ENCODE measurements around the gene COMTD1.

Gene COMTD1

GRCh38 chr10:75235375-75236177 lies at the start of gene COMTD1:
TSS of gene COMTD1 (minus strand) at chr10:75235957. CDS start at chr10:75235928, 29 bp downstream.
- DNase-seq (ENCODE audit: extremely low read depth, low read depth), result peak; percentile 59
- no peak; the same call in none of the 2 replicates for TF ChIP-seq CTCF (IDR thresholded peaks at IDR 0.05; ENCODE audit: low read depth, low read length)

- TF ChIP-seq CTCF (IDR thresholded peaks at IDR 0.05; ENCODE audit: low read depth, low read length), result no peak
- peak; percentile 32 for DNase-seq (ENCODE audit: extremely low read depth, low read depth)
Measured at GRCh38 chr10:75283671-75284470, 48.1 kb upstream of the COMTD1 start.

- no peak for TF ChIP-seq CTCF (IDR thresholded peaks at IDR 0.05; ENCODE audit: low read depth, low read length)
Measured at GRCh38 chr10:75283078-75283670, 47.4 kb upstream of the COMTD1 start.

GRCh38 chr10:75281974-75282373 lies 46.2 kb upstream of the COMTD1 start:
- TF ChIP-seq CTCF (IDR thresholded peaks at IDR 0.05; ENCODE audit: low read depth, low read length), result no peak
- DNase-seq (ENCODE audit: extremely low read depth, low read depth), result no peak

More at GRCh38 chr10:75283078-75283670, 47.4 kb upstream of the COMTD1 start:
- no peak for DNase-seq (ENCODE audit: extremely low read depth, low read depth)

GRCh38 chr10:75280236-75280635 lies 44.5 kb upstream of the COMTD1 start:
- no peak for TF ChIP-seq CTCF (IDR thresholded peaks at IDR 0.05; ENCODE audit: low read depth, low read length)
- DNase-seq (ENCODE audit: extremely low read depth, low read depth), result no peak

GRCh38 chr10:75276069-75276872 lies 40.5 kb upstream of the COMTD1 start:
- DNase-seq (ENCODE audit: extremely low read depth, low read depth), result no peak
- TF ChIP-seq CTCF (IDR thresholded peaks at IDR 0.05; ENCODE audit: low read depth, low read length), result no peak

All from AG09319 (cell line).